Activated CD8-positive, alpha-beta memory T cell treated with anti-CD3 and anti-CD28 coated beads for 4 hours (primary cell): ENCODE measurements around the gene NAV2.

ENCODE experiments used
- DNase-seq, 2 donors: peaks; one replicate each; pipeline ENCODE4 v3.0.0-alpha.2; 2020; ENCODE audit warnings: low read depth in 2 of 2

Gene NAV2

DNA sequence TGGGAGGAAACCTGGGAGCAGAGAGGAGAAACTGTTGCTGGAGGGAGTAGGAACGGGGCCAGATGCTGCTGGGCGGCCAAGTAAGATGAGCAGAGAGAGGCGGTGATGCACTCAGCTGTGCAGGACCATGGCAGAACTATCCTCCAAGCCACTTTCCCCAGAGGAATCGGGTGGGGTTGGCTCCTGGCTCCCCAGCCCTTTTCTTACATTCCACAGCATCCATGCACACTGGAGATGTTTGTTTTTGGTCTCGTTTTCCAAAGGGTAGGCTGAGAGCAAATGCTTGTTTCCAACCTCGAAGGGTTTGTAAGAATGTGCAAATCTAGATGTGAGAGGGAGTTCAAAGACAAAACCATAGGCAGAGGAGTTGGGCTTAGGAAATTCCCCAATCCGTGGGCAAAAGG lies 374.5 kb downstream of the NAV2 start:
- no peak for DNase-seq

- no peak for DNase-seq
Observed at GRCh38 chr11:20088397-20089225, 376.0 kb downstream of the NAV2 start.

DNA sequence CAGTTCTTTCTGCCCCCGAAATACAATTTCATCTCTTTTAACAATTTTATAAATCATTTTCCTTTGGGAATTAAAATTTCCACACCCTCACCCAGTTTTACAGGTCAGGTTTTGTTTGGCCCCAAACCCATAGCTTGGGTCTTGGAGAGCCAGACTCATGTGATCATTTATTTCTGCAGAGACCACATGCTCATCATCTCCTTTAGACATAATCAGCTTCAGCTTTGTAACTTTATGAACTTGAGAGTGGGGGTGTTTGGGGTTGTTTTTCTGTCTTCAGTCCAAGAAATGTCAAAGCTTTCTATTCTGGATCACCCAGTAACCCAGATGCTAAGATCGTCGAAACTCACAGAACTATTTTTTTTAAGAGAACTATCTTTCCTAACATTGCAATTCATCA lies 376.7 kb downstream of the NAV2 start:
- no peak for DNase-seq

DNA sequence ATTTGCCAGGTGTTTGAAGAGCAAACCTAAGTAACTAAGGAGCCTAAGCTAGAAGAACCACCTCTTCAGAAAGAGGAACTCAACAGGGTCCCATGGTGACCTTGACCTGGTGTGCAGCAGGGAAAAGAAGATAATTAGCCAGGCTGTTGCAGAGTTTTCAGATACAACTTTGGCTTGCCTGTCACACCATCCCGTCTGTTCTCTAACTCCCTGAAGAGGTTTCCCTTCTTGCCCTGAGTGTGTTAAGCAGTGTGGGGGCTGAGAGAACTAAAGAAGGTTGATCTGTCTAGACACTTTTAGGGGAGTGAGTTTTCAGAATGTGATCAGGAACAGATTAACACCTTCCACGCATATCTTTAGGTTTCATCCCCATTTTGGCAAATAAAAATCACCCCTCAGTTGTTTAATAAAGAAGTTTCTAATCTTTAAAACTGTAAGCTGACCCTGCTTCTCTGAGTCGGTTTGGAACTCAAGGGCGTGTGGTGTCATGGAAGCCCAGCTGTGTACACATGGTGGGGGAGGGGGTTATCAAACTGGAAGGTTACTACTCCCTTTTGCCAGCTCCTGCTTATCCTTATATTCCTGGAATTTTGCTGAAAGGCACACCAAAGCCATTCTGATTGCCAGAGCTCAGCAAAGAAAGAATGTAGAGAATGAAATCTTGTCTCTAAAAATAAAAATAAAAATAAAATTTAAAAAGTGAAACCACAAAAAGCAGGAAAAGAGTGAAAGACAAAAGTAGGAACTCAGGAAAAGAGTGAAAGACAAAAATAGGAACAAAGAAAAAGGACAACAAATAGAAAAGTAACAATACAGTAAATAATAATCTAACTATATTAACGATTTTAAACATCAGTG lies 377.4 kb downstream of the NAV2 start:
- DNase-seq = no peak

DNA sequence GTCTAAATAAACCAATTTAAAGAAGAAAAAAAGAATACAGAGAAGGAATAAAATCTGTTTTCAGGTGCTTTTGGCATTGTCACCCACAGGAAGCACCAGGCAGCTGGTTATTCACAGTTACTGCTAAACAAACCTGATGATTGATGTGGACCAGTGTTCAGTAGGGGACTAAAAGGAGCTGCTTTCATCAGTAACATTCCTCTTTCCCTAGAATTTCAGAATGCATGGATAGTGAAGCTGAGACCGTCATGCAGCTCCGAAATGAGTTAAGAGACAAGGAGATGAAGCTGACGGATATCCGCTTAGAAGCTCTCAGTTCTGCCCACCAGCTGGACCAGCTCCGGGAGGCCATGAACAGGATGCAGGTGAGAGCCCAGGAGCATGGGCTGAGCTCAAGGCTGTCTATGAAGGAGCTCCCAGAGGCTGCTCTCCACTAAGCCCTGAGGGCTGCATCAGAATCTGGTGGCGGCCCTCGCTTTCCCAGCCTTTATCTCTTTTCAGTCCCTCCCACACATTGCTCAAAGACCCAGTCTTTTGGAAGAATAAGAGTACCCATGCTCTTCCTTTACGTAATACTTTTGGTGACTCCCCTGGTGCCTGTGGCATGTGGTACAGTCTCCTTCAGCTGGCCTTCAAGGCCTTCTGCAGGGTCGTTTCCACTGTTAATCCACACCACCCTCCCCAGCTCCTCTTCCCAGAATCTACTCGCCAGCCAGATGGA lies 378.2 kb downstream of the NAV2 start:
- no peak for DNase-seq

GRCh38 chr11:20093775-20094174 lies 381.1 kb downstream of the NAV2 start:
- DNase-seq = no peak

- no peak for DNase-seq
Observed at GRCh38 chr11:20095189-20095588, 382.6 kb downstream of the NAV2 start.

GRCh38 chr11:20097319-20098221 lies 384.9 kb downstream of the NAV2 start:
- no peak for DNase-seq

DNA sequence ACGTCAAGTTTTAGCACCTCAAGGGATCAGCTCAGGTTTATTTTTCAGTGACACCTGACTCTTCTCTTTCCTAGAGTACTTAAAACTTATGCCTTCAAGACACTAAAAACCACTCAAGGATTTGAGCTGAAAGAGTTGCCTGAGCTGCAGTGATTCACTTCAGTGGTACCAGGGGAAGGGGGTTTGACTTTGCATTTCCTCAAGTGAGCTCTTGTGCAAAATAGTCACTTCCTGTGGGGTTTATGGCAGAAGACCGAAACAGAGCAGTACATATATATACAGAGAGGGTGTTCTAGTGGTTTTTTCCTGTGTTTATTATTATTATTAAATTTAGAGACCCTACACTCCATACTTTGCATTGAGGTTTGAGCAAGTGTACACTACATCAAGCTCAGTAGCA lies 386.9 kb downstream of the NAV2 start:
- no peak for DNase-seq

DNA sequence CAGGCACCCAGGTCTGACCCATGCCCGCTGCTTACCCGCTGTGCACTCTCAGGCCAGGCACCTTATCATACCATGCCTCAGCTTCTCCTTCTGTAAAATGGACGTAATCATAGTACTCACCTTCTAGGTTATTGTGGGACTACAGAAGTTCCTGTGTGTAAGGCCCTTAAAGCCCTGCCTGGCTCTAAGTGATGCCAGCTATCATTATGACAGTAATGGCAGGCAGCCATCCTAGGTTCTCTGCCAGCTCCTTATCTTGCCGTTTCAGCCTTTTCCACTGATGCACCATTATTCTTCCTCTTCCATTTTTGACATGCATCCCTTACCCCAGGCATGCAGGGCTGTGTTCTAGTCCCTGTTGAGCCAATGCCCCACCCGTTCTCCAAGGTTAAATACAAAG lies 389.8 kb downstream of the NAV2 start:
- DNase-seq = no peak

- DNase-seq = no peak
Observed at GRCh38 chr11:20103281-20103680, 390.6 kb downstream of the NAV2 start.

DNA sequence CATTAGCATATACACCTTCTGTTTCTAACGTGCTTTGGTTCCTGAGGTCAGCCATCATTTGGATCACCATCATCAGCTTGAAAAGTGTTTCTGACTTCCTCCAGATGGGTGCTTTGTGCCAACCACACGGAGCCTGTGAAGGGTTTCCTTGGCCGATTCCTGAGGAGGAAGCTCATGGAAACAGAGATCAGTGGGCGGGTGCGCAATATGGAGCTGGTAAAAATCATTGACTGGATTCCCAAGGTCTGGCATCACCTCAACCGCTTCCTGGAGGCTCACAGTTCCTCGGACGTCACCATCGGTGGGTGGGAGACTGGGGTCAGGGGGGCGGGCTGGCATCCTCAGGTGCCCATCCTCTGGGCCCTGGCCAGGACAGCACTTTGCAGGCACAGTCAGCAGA lies 392.8 kb downstream of the NAV2 start:
- no peak for DNase-seq

- DNase-seq = no peak
Observed at GRCh38 chr11:20109731-20110445, 397.3 kb downstream of the NAV2 start.

- no peak for DNase-seq
Observed at GRCh38 chr11:20110908-20111669, 398.5 kb downstream of the NAV2 start.

DNA sequence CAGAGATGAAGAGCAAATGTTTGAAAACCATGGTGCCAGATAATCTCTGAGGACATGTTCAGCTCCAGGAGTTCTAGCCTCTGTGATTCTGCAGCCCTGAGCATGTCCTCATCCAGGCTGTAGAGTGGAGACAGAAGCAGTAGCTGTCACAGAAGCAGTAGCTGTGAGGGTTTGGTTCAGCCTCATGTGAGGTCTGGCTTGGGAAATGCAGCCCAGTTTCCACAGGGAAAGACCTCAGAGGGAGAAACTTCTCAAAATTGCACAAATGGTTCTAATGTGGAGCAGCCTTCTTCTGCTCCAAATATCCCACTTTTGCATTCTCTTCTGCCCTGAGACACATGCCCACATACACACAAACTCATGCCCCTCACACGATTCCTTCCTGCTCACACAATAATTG lies 399.2 kb downstream of the NAV2 start:
- no peak for DNase-seq

GRCh38 chr11:20112291-20113148 lies 399.9 kb downstream of the NAV2 start:
- no peak for DNase-seq

DNA sequence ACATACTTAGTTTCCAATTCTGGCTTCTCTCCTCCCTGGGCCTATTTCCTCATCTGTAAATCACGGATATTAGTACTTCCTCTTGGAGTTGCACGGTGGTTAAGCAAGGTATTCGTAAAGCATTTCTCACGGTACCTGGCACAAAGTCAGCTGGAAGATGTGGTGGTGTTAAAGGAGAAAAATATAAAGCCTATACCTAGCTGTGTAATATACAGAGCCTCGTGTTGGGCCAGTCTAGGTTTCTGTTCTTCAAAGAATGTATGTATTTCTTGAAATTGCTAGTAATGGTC lies 400.5 kb downstream of the NAV2 start:
- no peak for DNase-seq

DNA sequence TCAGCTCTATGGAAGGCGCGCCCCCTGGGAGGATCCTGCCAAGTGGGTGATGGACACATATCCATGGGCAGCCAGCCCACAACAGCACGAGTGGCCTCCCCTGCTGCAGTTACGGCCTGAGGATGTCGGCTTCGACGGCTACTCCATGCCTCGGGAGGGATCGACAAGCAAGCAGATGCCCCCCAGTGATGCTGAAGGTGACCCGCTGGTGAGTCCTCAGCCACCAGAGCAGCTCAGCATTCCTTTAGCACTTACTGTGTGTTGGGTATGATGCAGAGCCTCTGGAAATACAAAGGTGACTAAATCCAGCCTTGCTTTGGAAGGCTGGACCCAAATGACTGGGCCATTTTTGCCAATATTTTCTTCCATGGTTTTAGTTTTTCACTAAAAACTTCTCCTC lies 402.0 kb downstream of the NAV2 start:
- no peak for DNase-seq

GRCh38 chr11:20116825-20117224 lies 404.2 kb downstream of the NAV2 start:
- DNase-seq = no peak
